Colonic mucosa (tissue), 4 donors: ENCODE data around the gene RHOU. TPM values are rescaled to one million over a fixed set of nuclear protein-coding genes. Genes with fewer than 3 reads are reported as not detected.
A peak's percentile ranks its signal among the peaks of the same experiment; 100 is the strongest.
"Not testable (repeated sequence)": the region's sequence is repeated elsewhere in the genome, so short reads cannot be mapped to it uniquely, and the experiment has no call there.

ENCODE experiments used
- DNase-seq: peaks from one replicate; pipeline ENCODE4 v3.0.0-alpha.2; 2020
- H3K27ac ChIP-seq: fragments of 200-600 bp; one replicate; pipeline ENCODE4 v1.8.0; 2021
- H3K27me3 ChIP-seq: fragments of 200-600 bp; one replicate; pipeline ENCODE4 v1.8.0; 2021
- H3K36me3 ChIP-seq: fragments of 200-600 bp; one replicate; pipeline ENCODE4 v1.8.0; 2021
- H3K4me1 ChIP-seq: fragments of 200-600 bp; one replicate; pipeline ENCODE4 v1.8.0; 2021; ENCODE audit warnings: mild to moderate bottlenecking
- H3K4me3 ChIP-seq: fragments of 200-600 bp; one replicate; pipeline ENCODE4 v1.8.0; 2021
- H3K9ac ChIP-seq, 2 donors: one replicate each; pipeline ENCODE4 v1.7.0; 2013; ENCODE audit warnings: control low read depth in 2 of 2, low read depth in 2 of 2, low read length in 2 of 2
- H3K9me3 ChIP-seq: fragments of 200-600 bp; one replicate; pipeline ENCODE4 v1.8.0; 2021
- intact Hi-C: fragments of 100-400 bp; cut with DNase I; formaldehyde crosslinking; loops from one replicate; pipeline ENCODE4 v1.14.1; 2022
- total RNA-seq, 2 donors: library from RNA; stranded (reverse); fragmentation: NEBNext Ultra II Directional in 1 of 2; extraction: Animal tissue kit (Norgen Biotek cat#: 25700) in 1 of 2; gene quantifications; one replicate each; pipeline ENCODE4 v1.2.1, GENCODE V29; 2021
- TF ChIP-seq, protein P1 (sequence below): fragments of 200-600 bp; IDR thresholded peaks from one replicate; pipeline ENCODE4 v1.8.0; 2022; ENCODE audit warnings: antibody characterized with exemption, mild to moderate bottlenecking
- donor health status: healthy.
- donor health status: DM: no; HTN: no; CAD: no.
- donor health status: DM: no; HTN: no; CAD: no.

The RHOU gene
- total RNA-seq, 2 donors from 2014 or later = 13.3 to 24.3 TPM

DNA sequence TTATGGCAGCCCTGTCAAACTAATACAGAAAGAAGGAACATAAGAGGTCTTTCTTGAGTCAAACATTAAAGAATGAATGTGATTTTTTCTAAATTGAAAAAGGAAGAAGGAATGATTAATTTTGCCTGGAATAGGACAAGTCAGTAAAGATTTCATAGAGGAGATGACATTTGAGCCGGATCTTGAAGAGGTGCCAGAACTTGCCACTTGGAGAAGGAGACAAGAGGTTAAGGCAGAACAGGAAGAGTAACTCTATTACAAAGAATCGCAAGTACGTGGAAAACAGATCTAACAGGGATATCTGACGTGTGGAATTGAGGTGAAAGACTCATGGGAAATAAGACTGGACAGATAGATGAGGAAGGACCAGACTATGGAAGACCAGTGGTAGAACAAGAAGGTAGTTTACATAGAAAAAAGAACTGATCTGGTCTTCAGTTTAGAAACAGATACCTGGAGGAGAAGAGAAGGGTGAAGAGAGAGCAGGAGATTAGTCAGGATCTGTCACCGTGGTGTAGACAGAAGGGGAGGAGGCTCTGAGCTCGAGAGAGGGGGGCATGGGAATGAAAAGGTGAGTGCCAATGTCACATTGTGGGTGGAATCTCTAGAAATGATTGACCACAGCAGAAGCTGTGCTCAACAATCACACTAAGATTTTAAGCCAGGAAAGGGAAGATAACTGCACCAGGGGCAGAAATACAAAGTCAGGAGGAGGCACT is 32.5 kb downstream of the RHOU start:
- Histone ChIP-seq H3K27ac (no peak overlapping the region), H3K9ac (no peak overlapping the region), H3K9me3 (no peaks in the 10 kb centered on the region), H3K36me3 (no peaks in the 10 kb centered on the region), H3K4me3 (no peak overlapping the region), H3K4me1 (no peaks in the 10 kb centered on the region), H3K27me3 (no peaks in the 10 kb centered on the region)
- intact Hi-C loops = no loop called here
- TF ChIP-seq, protein P1, sequence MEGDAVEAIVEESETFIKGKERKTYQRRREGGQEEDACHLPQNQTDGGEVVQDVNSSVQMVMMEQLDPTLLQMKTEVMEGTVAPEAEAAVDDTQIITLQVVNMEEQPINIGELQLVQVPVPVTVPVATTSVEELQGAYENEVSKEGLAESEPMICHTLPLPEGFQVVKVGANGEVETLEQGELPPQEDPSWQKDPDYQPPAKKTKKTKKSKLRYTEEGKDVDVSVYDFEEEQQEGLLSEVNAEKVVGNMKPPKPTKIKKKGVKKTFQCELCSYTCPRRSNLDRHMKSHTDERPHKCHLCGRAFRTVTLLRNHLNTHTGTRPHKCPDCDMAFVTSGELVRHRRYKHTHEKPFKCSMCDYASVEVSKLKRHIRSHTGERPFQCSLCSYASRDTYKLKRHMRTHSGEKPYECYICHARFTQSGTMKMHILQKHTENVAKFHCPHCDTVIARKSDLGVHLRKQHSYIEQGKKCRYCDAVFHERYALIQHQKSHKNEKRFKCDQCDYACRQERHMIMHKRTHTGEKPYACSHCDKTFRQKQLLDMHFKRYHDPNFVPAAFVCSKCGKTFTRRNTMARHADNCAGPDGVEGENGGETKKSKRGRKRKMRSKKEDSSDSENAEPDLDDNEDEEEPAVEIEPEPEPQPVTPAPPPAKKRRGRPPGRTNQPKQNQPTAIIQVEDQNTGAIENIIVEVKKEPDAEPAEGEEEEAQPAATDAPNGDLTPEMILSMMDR = no peak
- no peak for DNase-seq

DNA sequence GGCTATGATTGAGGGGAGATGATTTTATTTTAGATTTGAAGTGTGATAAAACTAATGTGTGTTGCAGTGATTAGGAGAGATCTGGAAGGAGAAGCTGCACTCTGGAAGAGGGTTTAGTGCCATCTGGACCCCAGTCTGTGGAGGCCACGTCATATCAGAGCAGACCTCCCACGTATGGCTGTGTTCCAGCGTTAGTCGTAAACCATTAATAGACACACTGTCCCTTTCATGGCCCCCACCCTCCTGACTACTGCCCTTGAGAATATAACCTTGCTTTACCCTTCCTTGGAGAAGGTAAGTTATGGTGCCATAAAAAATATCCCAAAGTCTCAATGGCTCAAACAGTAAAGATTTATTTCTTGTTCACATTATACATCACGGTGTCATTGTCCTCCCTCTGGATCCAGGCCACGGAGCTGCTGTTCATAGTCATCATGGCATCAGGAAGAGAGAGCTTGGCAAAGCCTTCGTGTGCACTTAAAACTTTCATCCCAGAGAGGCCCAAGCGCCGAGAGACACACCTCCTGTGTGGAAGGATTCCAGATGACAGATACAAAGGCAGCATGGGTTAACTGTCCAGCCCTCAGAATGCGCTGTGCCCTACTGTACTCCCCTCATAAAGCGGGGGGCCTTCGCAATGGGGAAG is 33.2 kb downstream of the RHOU start:
- Histone ChIP-seq H3K36me3 (no peaks in the 10 kb centered on the region), H3K27ac (no peak overlapping the region), H3K9ac (no peak overlapping the region), H3K4me3 (no peak overlapping the region), H3K27me3 (no peaks in the 10 kb centered on the region), H3K4me1 (no peaks in the 10 kb centered on the region), H3K9me3 (no peaks in the 10 kb centered on the region)
- TF ChIP-seq, protein P1 = no peak
- DNase-seq = no peak
- intact Hi-C loops = no loop called here

DNA sequence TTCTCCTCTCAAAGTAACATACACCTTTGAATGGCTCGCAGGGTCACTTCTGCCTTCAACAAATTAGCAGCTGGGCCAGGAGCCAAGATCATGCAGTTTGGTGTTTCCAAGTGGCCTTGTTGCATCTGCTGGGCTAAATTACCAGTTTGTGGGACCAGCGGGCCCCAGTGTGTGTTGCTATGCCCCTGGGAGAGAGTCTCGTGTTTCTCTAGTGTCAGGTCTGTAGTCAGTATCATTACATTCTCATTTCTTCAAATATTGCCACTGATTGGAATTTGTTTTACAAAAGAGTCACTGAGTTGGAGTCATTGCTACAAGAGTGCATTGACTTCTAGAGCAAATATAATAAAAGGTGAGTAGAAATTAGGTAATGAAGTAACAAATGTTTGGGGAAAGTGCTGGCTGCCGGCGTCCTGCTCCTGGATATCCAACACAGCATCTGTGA is 35.5 kb downstream of the RHOU start:
- peak; percentile 50 for DNase-seq
- Histone ChIP-seq H3K4me1 (no peaks in the 10 kb centered on the region), H3K36me3 (no peaks in the 10 kb centered on the region), H3K27ac (no peak overlapping the region), H3K4me3 (no peak overlapping the region), H3K27me3 (no peaks in the 10 kb centered on the region), H3K9me3 (no peaks in the 10 kb centered on the region), H3K9ac (no peak overlapping the region)
- TF ChIP-seq, protein P1 = no peak
- intact Hi-C loops = no loop called here

DNA sequence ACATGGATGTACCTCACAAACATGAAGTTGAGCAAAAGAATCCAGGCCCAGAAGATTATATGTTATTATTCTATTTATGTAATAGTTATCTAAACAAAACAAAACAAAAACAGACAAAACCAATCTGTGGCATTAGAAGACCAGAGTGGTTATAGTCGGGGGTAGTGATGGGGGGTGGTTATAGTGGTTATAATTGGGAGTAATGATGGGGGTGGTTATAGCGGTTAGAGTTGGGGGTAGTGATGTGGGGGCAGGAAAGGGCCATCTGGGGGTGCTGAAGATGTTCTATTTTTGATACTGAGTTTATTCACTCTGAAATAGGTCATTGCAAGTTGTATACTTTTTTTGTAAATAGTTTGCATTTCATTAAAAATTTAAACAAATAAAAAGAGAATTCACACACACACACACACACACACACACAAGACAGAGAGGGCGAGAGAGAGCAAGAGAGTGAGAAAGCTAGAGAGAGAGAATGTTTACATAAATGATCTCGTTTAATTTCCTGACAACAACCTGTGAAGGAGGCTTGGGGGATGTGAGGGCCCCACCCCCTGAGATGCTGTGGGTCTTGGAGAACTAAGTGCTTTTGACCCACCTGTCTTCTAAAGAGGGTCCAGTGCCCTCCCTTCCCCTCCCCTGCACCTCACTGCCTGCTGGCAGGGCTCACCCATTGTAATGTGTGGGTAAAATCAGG is 37.4 kb downstream of the RHOU start:
- TF ChIP-seq, protein P1 = no peak
- no peak for DNase-seq

DNA sequence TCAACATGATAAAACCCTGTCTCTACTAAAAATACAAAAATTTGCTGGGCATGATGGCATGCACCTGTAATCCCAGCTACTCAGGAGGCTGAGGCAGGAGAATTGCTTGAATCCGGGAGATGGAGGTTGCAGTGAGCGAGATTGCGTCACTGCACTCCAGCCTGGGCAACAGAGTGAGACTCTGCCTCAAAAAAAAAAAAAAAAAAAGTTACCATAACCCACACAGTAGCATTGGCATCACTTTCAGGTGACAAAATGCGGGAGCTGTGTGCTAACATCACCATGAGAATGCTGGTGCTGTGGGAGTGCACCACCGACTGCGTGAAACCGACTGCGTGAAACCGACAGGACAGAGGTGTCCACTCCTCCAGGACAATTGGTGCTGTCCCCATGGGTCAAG is 40.7 kb downstream of the RHOU start:
- H3K9ac ChIP-seq, H3K4me3 ChIP-seq, intact Hi-C loops, DNase-seq, H3K36me3 ChIP-seq, H3K9me3 ChIP-seq, H3K27me3 ChIP-seq, H3K27ac ChIP-seq, H3K4me1 ChIP-seq: not testable (repeated sequence)

More for the DNA sequence above, 37.4 kb downstream of the RHOU start:
- no peak overlapping the region for H3K4me3 ChIP-seq
- H3K27me3 ChIP-seq = no peaks in the 10 kb centered on the region
- no peaks in the 10 kb centered on the region for H3K36me3 ChIP-seq
- no peaks in the 10 kb centered on the region for H3K9me3 ChIP-seq
- H3K4me1 ChIP-seq = no peaks in the 10 kb centered on the region
- no peak overlapping the region for H3K27ac ChIP-seq
- intact Hi-C loops = no loop called here
- no peak overlapping the region for H3K9ac ChIP-seq
